GM13976 (cell line): ENCODE data around the gene TRMT2A.

Experiments used
- DNase-seq: peaks from one replicate; pipeline ENCODE4 v3.0.0; 2012; ENCODE audit warnings: low spot score
- CTCF ChIP-seq: IDR thresholded peaks from 2 replicates; pipeline ENCODE4 v1.5.1; 2012; ENCODE audit warnings: borderline replicate concordance, mild to moderate bottlenecking; ENCODE audit not compliant: insufficient read depth; ENCODE audit errors: extremely low read depth, missing control alignments, control extremely low read depth
- in situ Hi-C: fragments of 300-500 bp; cut with MboI; formaldehyde crosslinking; loops from one replicate; pipeline ENCODE4 v1.12.0; 2022; ENCODE audit warnings: low sequenced_read_pairs, mixed read lengths, inconsistent platforms; ENCODE audit not compliant: unreplicated experiment

TRMT2A gene

GRCh38 chr22:20089977-20090729 lies 26.9 kb downstream of the TRMT2A start:
- no peak for TF ChIP-seq CTCF
- in situ Hi-C loops: no loop called here
- DNase-seq: no peak

- no peak for DNase-seq
- no peak for TF ChIP-seq CTCF
- in situ Hi-C loops: no loop called here
Observed at GRCh38 chr22:20089226-20089976, 27.6 kb downstream of the TRMT2A start.

DNA sequence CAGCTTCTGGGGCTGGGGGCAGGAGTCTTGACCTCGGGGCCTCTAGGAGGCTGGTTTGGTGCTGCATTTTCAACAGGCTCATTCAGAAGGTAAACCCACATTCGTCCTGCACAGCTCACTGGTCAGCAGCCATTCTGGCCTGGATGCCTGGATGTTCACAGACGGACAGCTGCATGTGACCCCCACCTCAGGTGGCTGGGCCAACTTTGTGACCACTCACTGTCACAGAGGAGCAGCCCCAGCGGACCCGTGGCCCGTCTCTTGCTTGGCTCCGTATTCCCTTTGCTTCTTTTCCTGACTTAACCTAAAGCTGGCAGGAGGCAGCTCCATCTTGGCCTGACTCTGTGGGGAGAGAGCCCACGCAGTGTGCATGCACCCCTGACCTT lies 28.8 kb downstream of the TRMT2A start:
- no peak for DNase-seq
- in situ Hi-C loops: no loop called here

DNA sequence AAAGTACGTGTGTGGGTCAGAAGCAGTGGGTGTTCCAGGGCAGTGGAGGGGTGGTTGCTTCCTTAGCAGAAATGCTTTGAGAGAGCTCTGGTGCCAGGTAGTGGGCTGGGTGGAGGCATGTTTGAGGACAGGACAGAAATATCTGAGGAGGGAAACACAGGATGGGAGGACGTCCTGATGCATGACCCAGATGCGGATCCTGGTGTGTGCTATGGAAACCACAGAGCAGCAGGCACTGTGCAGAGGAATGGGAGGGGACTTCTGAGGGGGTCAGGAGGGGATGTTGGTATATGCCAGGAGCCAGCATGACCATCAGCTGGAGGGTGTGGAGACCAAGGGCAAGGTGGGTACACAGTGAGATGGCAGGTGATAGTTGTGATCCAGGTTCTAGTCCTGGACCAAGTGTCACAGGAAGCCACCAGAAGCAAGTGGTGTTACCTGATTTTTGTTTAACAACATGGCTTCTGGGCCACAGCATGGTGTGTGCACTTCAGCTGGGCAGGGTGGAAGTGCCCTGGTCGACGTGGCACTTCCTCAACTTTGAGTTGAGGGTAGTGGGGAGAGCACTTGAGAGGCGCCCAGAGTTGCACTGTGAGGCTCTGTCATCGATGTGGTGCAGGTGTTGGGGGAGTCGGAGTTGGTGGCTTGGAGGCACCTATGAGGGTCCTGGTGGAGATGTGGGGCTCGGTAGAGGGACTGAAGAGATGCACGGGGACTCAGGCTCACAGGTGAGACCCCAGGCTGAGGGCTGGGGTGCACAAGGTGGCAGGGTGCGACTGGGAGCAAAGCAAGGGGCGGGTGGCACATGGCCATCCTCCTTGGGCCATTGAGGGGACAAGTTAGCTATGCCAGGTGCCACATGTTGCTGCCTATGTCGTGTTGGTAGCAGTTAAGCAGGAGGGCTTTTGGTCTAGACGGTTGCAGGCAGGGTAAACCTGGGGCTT lies 29.4 kb downstream of the TRMT2A start:
- no peak for TF ChIP-seq CTCF
- no peak for DNase-seq
- in situ Hi-C loops: no loop called here

More for the DNA sequence above, 28.8 kb downstream of the TRMT2A start:
- no peak for TF ChIP-seq CTCF

GRCh38 chr22:20086763-20087162 lies 30.3 kb downstream of the TRMT2A start:
- in situ Hi-C loops: no loop called here
- no peak for DNase-seq
- TF ChIP-seq CTCF: no peak

GRCh38 chr22:20086101-20086599 lies 30.9 kb downstream of the TRMT2A start:
- DNase-seq: no peak
- in situ Hi-C loops: no loop called here
- TF ChIP-seq CTCF: no peak
